T47D (cell line): ENCODE measurements around the gene RHBDF2.
"Not testable (repeated sequence)": the region's sequence is repeated elsewhere in the genome, so short reads cannot be mapped to it uniquely, and the experiment has no call there.

ENCODE experiments used
- DNase-seq, 2 experiments: peaks; one replicate each; pipeline versions ENCODE4 v3.0.0 to v3.0.0-alpha.2; 2011 to 2012; ENCODE audit warnings: low read depth in 1 of 2, low spot score in 1 of 2
- JUND ChIP-seq: IDR thresholded peaks from 2 replicates; pipeline ENCODE4 v1.6.1; 2012; ENCODE audit warnings: low read depth
- in situ Hi-C: cut with HindIII; loops from 2 replicates; pipeline ENCODE4 v1.10.0; 2016; ENCODE audit warnings: low sequenced_read_pairs, low pct_unique_long_range_greater_than_20kb

RHBDF2 gene

GRCh38 chr17:76535788-76536510, 34.7 kb upstream of the RHBDF2 start:
- in situ Hi-C loops = no loop called here
- no peak for DNase-seq
- TF ChIP-seq JUND = no peak

- in situ Hi-C loops = no loop called here
- DNase-seq = no peak
- no peak for TF ChIP-seq JUND
These were observed 33.9 kb upstream of the RHBDF2 start for GRCh38 chr17:76534831-76535732.

GRCh38 chr17:76533640-76534359, 32.6 kb upstream of the RHBDF2 start:
- in situ Hi-C loops, DNase-seq: not testable (repeated sequence)

- no peak for TF ChIP-seq JUND
- in situ Hi-C loops = no loop called here
- no peak for DNase-seq
These were observed 30.9 kb upstream of the RHBDF2 start for GRCh38 chr17:76532072-76532651.

- in situ Hi-C loops = no loop called here
- TF ChIP-seq JUND = no peak
- no peak for DNase-seq
These were observed 30.3 kb upstream of the RHBDF2 start for GRCh38 chr17:76531486-76532038.

GRCh38 chr17:76530811-76531485, 29.7 kb upstream of the RHBDF2 start:
- in situ Hi-C loops = no loop called here
- no peak for TF ChIP-seq JUND
- DNase-seq = no peak

- no peak for TF ChIP-seq JUND
- DNase-seq = no peak
- in situ Hi-C loops = no loop called here
These were observed 29.0 kb upstream of the RHBDF2 start for GRCh38 chr17:76530095-76530723.

GRCh38 chr17:76529224-76530094, 28.2 kb upstream of the RHBDF2 start:
- in situ Hi-C loops = no loop called here
- no peak for DNase-seq
- TF ChIP-seq JUND = no peak

GRCh38 chr17:76528528-76529223, 27.5 kb upstream of the RHBDF2 start:
- no peak for TF ChIP-seq JUND
- in situ Hi-C loops = no loop called here
- no peak for DNase-seq

- no peak for TF ChIP-seq JUND
- no peak for DNase-seq
- in situ Hi-C loops = no loop called here
These were observed 26.9 kb upstream of the RHBDF2 start for GRCh38 chr17:76528156-76528527.
